GM12875 (cell line): ENCODE results near the gene MAP4K3.
A peak's percentile ranks its signal among the peaks of the same experiment; 100 is the strongest.

ENCODE experiments used
- H3K4me3 ChIP-seq: one replicate; pipeline ENCODE4 v1.5.1; 2011; ENCODE audit warnings: low read depth, low read length, control low read depth
- TF ChIP-seq, protein P1 (sequence below): IDR thresholded peaks from 2 replicates; pipeline ENCODE4 v1.5.1; 2011; ENCODE audit warnings: low read depth, mild to moderate bottlenecking, control low read depth, inconsistent platforms, low read length, moderate library complexity, borderline replicate concordance; ENCODE audit not compliant: insufficient read depth

Gene MAP4K3

DNA sequence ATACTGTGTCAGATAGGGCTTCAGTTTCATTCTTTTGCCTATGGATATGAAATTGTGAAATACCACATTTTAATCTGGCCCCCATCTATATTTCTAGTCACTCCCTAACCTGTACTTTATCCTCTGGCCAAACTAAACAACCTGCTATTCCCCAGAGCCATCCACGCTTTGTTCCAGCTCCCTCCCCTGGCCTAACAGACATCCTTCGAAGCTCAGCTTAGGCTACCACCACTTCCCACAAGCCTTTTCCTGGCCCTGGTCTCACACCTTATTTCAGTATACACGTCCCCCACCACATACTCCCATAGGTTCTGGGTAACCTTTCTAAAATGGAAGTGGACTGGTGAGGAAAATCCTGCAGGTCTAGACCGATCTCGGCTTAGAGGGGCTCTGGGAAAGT is 55.4 kb downstream of the MAP4K3 start:
- TF ChIP-seq, protein P1, sequence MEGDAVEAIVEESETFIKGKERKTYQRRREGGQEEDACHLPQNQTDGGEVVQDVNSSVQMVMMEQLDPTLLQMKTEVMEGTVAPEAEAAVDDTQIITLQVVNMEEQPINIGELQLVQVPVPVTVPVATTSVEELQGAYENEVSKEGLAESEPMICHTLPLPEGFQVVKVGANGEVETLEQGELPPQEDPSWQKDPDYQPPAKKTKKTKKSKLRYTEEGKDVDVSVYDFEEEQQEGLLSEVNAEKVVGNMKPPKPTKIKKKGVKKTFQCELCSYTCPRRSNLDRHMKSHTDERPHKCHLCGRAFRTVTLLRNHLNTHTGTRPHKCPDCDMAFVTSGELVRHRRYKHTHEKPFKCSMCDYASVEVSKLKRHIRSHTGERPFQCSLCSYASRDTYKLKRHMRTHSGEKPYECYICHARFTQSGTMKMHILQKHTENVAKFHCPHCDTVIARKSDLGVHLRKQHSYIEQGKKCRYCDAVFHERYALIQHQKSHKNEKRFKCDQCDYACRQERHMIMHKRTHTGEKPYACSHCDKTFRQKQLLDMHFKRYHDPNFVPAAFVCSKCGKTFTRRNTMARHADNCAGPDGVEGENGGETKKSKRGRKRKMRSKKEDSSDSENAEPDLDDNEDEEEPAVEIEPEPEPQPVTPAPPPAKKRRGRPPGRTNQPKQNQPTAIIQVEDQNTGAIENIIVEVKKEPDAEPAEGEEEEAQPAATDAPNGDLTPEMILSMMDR, result no peak
- H3K4me3 ChIP-seq, result no peak overlapping the region

DNA sequence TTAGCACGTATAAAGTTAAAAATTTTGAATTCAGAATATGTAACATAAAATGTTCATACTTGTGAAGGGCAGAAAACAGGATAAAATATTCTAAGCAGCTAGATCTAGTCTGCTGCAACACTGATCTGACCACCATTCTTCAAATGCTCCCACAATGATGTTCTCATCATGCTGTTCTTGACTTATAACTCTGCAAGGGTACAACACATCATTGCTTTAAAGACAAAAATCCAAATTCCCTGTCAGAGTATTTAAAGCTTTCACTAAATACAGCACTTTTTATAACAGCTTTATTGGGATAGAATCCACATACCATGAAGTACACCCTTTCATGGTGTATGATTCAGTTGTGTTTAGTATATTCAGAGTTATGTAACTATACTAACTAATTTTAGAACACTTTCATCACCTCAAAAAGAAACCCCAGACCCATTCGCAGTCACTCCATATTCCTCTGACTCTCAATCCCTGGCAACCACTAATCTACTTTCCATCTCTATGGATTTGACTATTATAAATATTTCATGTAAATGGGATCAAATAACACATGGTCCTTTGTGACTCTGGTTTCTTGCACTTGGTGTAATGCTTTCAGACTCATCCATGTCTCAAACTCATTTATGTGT is 56.4 kb downstream of the MAP4K3 start:
- H3K4me3 ChIP-seq, result no peak overlapping the region
- TF ChIP-seq, protein P1, result no peak

DNA sequence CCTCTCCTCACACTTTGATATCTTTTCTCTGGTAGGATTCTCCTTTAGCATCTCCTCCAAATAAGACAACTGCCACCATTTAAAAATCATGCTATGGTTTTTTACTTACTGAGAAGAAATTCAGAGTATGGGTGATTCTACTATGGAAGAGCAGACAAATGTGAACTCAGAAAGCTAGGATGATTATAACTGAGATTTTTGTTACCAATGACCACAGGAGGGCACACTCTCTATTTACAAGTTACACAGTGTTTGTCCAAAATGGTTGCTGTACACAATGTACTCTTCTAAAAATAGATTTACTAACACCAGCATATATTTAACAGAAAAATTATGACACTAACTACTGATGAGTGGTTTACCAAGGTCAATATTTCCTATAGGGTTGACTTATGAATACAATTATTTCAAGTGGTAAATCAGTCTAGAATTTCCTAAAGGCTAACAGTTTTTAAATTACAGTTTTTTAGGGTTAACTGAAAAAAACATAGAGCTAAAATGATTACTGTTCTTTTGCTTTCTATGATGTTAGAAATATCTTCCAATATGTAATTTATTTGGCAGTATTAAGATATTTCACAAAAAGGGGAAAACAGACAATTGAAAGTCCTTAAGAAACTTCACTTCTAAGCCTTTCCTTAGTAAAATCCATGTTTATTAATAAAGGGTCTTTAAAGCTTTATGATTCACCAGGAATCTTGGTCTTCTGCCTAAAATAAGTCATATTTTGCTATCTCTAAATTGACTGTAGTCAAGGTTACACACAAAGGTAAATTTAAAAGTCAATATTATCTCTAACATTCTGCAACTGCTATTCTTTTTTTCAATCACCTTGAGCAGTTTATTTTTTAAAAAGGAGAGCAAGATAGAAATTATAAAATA is 57.2 kb downstream of the MAP4K3 start:
- TF ChIP-seq, protein P1, result peak; percentile 40; the same call in 1 of the 2 replicates
- no peak overlapping the region for H3K4me3 ChIP-seq

DNA sequence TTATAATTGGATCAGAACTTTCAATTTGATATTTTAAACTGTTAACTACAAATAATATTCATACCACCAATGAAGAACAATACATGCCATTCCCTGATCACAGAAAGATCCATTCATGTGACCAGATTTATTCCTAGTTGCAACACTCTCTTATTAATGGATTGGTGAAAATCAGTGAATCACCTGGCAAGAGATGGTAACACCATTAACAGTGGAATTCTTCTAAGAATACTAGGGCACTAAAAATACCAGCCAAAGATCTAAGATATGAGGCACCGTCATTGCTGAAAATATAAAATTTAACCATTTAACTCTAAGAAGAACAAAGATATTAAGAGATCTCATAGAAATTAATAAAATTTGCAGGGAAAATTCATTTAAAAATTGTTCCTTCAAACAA is 58.1 kb downstream of the MAP4K3 start:
- H3K4me3 ChIP-seq, result no peak overlapping the region
- TF ChIP-seq, protein P1, result no peak

DNA sequence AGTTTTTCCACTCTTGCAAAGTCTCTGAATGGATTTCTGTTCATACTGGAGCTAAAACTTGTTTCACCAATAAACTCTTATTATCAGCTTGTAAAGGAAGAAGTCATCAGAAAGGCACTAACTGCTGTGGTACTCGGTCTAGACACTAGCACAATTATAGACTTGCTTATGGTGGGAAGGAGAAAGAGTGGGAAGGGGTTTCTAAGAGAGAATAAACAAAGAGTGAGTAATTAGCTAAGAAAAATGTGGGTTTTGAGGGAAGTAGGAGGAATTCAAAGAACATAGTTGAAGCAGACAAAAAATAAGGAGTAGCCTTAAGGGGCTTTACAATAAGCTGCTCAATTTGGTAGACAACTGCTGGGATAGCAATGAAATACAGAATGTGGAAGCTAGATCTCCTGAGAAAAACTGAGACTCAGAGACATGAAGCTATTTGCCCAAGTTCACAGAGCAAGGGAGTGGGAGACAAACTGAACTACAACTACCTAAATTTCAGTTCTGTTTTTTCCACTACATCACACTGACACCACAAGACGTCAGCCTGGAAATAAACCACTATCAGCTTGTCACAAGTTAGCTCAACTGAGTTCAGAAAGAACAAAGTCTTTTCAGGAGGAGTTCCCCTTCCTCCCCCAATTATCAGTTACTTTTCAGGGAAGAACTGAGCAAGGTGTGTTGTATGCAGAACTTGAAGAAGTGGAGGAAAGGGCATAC is 59.7 kb downstream of the MAP4K3 start:
- H3K4me3 ChIP-seq, result no peak overlapping the region
- TF ChIP-seq, protein P1, result no peak

DNA sequence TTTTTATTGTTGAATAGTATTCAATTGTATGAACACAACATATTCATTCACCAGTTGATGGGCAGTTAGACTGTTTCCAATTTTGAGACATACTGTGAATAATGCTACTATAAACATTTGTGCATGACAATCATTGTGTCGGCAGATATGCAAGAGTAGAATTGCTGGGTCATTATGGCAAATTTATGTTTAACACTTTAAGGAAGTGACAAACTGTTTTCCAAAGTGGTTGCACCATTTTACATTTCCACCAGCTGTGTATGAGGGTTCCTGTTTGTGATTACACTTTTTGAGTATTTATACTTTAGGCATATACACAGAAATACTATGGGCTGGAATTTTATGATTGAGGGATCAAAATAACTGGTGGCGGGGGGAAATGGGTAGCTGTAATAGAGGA is 61.2 kb downstream of the MAP4K3 start:
- H3K4me3 ChIP-seq, result no peak overlapping the region
- TF ChIP-seq, protein P1, result no peak
